Astrocyte of the spinal cord (primary cell): ENCODE data around the gene PRKAG2.

Experiments used
- DNase-seq: peaks from one replicate; pipeline ENCODE4 v3.0.0; 2011; ENCODE audit warnings: low read depth, low spot score
- H3K4me3 ChIP-seq: 2 replicates; pipeline ENCODE4 v1.5.1; 2011; ENCODE audit warnings: low read depth, mild to moderate bottlenecking, low read length, moderate library complexity
- in situ Hi-C: cut with HindIII; loops from 2 replicates; pipeline ENCODE4 v1.10.0; 2017; ENCODE audit warnings: low sequenced_read_pairs
- TF ChIP-seq, protein P1 (sequence below): IDR thresholded peaks from 2 replicates; pipeline ENCODE4 v1.5.1; 2012; ENCODE audit warnings: low read depth, mild to moderate bottlenecking, low read length, inconsistent platforms

Gene PRKAG2

GRCh38 chr7:151717415-151717814, 159.5 kb downstream of the PRKAG2 start:
- in situ Hi-C loops, result no loop called here
- no peak for DNase-seq
- H3K4me3 ChIP-seq, result no peak overlapping the region
- TF ChIP-seq, protein P1, sequence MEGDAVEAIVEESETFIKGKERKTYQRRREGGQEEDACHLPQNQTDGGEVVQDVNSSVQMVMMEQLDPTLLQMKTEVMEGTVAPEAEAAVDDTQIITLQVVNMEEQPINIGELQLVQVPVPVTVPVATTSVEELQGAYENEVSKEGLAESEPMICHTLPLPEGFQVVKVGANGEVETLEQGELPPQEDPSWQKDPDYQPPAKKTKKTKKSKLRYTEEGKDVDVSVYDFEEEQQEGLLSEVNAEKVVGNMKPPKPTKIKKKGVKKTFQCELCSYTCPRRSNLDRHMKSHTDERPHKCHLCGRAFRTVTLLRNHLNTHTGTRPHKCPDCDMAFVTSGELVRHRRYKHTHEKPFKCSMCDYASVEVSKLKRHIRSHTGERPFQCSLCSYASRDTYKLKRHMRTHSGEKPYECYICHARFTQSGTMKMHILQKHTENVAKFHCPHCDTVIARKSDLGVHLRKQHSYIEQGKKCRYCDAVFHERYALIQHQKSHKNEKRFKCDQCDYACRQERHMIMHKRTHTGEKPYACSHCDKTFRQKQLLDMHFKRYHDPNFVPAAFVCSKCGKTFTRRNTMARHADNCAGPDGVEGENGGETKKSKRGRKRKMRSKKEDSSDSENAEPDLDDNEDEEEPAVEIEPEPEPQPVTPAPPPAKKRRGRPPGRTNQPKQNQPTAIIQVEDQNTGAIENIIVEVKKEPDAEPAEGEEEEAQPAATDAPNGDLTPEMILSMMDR, result no peak

DNA sequence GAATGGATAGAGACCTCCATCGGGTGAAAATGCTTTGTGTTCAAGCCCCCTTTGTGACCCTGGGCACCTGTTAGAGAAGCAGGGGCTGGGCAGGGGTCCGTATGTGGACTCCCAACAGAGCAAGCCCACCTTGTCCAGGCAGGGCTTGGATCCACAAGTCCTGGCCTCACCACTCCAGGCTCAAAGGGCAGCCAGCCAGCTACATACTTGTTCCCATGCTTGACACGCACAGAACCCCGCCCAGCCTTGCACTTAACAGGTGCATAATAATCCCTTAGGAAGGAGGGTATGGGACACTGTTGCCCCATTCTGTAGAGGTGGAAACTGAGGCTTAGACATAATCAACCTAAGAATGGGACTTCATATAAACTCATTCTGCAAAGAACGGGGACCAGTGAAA, 160.6 kb downstream of the PRKAG2 start:
- TF ChIP-seq, protein P1, result no peak
- DNase-seq, result no peak
- in situ Hi-C loops, result no loop called here
- no peak overlapping the region for H3K4me3 ChIP-seq

DNA sequence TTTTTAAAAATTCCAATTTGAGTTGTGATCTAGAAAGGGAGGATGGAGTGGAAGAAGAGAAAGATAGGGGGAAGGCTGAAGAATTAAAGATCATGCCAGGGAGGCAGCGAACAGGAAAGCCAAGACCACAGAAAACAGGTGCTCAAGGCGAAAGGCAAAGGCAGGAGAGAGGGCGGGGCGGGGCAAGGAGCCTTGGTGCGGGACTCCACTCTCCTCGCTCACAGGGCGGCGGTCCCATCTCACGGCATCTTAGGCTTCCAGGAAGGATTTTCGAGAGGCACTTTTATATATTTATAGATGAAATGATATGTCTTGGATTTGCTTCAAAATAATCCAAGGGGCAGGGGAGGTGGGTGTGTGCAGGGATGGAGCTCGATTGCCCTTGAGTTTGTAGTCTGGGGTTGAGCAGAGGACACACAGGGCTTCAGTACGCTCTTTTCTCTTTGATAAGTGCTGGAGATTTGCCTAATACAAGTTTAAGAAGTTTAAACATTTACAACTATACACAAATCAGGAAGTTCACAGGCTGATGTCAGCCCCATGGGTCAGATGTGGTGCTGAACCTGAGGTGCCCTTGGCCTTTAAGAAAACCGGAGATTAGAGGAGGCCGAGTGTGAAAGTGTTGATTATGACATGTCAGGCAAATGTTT, 161.1 kb downstream of the PRKAG2 start:
- in situ Hi-C loops, result no loop called here
- TF ChIP-seq, protein P1, result no peak
- no peak overlapping the region for H3K4me3 ChIP-seq
- DNase-seq, result no peak

GRCh38 chr7:151714201-151714600, 162.7 kb downstream of the PRKAG2 start:
- H3K4me3 ChIP-seq, result no peak overlapping the region
- in situ Hi-C loops, result no loop called here
- TF ChIP-seq, protein P1, result no peak
- no peak for DNase-seq

GRCh38 chr7:151712810-151713125, 164.1 kb downstream of the PRKAG2 start:
- no peak overlapping the region for H3K4me3 ChIP-seq
- TF ChIP-seq, protein P1, result no peak
- DNase-seq, result no peak
- in situ Hi-C loops, result no loop called here

DNA sequence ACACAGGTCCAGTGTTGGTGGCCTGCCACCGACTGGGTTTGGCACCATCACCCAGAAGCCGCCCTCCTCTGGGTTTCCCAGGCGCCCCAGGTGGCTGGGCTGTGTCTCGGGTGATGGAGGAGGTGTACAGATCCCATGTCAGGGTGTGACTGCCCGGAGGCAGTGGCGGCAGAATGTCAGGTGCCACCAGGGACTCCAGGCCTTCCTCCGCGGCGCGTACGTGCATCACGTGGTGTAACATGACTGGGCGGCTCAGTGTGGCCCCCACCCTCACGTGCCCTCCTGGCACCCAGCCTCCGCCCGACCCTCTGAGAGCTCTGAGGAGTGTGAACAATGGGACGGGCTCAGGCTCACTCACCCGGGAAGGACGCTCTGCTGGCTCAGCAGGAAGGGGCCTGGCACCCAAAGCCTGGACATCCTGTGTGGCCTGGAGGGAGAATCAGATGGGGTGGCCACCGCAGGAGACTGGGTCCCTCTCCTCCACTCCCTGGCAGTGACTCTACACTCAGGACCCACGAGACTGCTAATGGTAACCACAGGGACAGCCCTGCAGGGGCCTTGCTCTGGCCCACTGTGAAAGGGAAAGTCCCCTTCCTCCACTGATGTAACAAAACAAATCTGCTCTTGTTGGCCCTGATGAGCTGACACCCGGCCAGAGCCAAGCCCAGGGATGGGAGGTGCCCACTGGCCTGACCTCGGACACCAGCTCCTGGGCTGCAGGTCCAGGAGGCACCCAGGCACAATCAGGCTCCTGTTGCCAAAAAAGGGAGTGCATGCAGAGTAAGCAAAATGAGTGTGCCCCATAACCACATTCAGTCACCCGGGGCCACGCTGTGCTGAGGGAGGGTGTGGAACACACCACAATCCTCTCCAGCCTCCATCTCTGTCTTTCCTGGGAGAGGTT, 164.8 kb downstream of the PRKAG2 start:
- no peak for DNase-seq
- no peak overlapping the region for H3K4me3 ChIP-seq
- TF ChIP-seq, protein P1, result no peak
- in situ Hi-C loops, result no loop called here
